ENCODE measurements around the gene MOB3B. TPM values are rescaled to one million over a fixed set of nuclear protein-coding genes. Genes with fewer than 3 reads are reported as not detected.

MOB3B gene
- total RNA-seq, 1 donor from 2014 or later: 1.4 TPM

- no peaks in the 10 kb centered on the region for H3K27me3 ChIP-seq (ENCODE audit: control insufficient read depth, insufficient read depth, low read length)
- no peak overlapping the region for H3K4me3 ChIP-seq (ENCODE audit: low read depth, low read length)
- H3K36me3 ChIP-seq (ENCODE audit: control insufficient read depth, insufficient read depth, low read length): no peaks in the 10 kb centered on the region
- DNase-seq (ENCODE audit: low read depth): no peak
- TF ChIP-seq, protein P1, sequence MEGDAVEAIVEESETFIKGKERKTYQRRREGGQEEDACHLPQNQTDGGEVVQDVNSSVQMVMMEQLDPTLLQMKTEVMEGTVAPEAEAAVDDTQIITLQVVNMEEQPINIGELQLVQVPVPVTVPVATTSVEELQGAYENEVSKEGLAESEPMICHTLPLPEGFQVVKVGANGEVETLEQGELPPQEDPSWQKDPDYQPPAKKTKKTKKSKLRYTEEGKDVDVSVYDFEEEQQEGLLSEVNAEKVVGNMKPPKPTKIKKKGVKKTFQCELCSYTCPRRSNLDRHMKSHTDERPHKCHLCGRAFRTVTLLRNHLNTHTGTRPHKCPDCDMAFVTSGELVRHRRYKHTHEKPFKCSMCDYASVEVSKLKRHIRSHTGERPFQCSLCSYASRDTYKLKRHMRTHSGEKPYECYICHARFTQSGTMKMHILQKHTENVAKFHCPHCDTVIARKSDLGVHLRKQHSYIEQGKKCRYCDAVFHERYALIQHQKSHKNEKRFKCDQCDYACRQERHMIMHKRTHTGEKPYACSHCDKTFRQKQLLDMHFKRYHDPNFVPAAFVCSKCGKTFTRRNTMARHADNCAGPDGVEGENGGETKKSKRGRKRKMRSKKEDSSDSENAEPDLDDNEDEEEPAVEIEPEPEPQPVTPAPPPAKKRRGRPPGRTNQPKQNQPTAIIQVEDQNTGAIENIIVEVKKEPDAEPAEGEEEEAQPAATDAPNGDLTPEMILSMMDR (IDR thresholded peaks at IDR 0.05; ENCODE audit: insufficient read depth, low read length, poor library complexity, severe bottlenecking): no peak
These were observed 189.8 kb downstream of the MOB3B start for GRCh38 chr9:27339661-27340284.

GRCh38 chr9:27338527-27338903 is 191.1 kb downstream of the MOB3B start:
- TF ChIP-seq, protein P1 (IDR thresholded peaks at IDR 0.05; ENCODE audit: insufficient read depth, low read length, poor library complexity, severe bottlenecking): no peak
- DNase-seq (ENCODE audit: low read depth): no peak
- H3K27me3 ChIP-seq (ENCODE audit: control insufficient read depth, insufficient read depth, low read length): no peaks in the 10 kb centered on the region
- H3K4me3 ChIP-seq (ENCODE audit: low read depth, low read length): no peak overlapping the region
- no peaks in the 10 kb centered on the region for H3K36me3 ChIP-seq (ENCODE audit: control insufficient read depth, insufficient read depth, low read length)

GRCh38 chr9:27337833-27338526 is 191.6 kb downstream of the MOB3B start:
- TF ChIP-seq, protein P1 (IDR thresholded peaks at IDR 0.05; ENCODE audit: insufficient read depth, low read length, poor library complexity, severe bottlenecking): no peak
- Histone ChIP-seq H3K27me3 (ENCODE audit: control insufficient read depth, insufficient read depth, low read length) (no peaks in the 10 kb centered on the region), H3K4me3 (ENCODE audit: low read depth, low read length) (no peak overlapping the region), H3K36me3 (ENCODE audit: control insufficient read depth, insufficient read depth, low read length) (no peaks in the 10 kb centered on the region)
- no peak for DNase-seq (ENCODE audit: low read depth)

DNA sequence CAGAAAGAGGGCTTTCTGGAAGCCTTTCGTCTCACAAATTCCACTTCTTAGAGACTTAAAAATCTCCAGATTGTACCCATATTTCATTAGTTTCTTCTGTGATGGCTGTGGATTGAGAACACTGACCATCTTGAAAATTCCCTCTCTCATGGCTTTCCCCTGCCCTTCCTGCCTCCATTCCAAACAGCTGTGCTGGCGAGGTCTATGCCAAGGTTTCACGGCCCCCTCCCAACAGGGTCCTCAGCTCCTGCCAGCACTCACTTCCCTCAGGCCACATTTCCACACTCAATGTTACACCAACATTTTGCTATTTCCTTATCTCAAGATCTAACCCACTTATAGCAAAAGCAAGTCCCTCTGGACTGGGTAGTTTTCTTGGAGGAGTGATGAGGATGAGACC is 192.4 kb downstream of the MOB3B start:
- Histone ChIP-seq H3K27me3 (ENCODE audit: control insufficient read depth, insufficient read depth, low read length) (no peaks in the 10 kb centered on the region), H3K4me3 (ENCODE audit: low read depth, low read length) (no peak overlapping the region), H3K36me3 (ENCODE audit: control insufficient read depth, insufficient read depth, low read length) (no peaks in the 10 kb centered on the region)
- TF ChIP-seq, protein P1 (IDR thresholded peaks at IDR 0.05; ENCODE audit: insufficient read depth, low read length, poor library complexity, severe bottlenecking): no peak
- DNase-seq (ENCODE audit: low read depth): no peak

DNA sequence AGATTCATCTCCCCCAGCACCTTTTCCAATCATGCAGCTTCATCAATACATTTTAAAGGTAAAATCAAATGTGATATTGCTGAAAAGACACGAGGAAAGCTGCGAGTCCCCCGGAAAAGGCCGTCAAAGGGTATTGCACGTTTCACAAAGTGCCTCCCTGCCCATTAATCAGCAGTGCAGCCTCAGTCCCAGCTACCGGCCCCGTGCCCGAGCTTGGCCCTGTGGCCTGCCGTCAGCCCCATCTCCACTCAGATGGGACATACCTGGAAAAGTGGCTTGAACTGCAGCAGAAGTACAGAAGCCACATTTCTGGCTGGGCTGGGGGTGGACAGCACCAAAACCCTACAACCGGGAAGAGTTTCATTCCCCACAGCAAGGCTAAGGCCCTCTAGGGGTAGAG is 192.8 kb downstream of the MOB3B start:
- TF ChIP-seq, protein P1 (IDR thresholded peaks at IDR 0.05; ENCODE audit: insufficient read depth, low read length, poor library complexity, severe bottlenecking): no peak
- Histone ChIP-seq H3K36me3 (ENCODE audit: control insufficient read depth, insufficient read depth, low read length) (no peaks in the 10 kb centered on the region), H3K27me3 (ENCODE audit: control insufficient read depth, insufficient read depth, low read length) (no peaks in the 10 kb centered on the region), H3K4me3 (ENCODE audit: low read depth, low read length) (no peak overlapping the region)
- no peak for DNase-seq (ENCODE audit: low read depth)

Measured in kidney epithelial cell (primary cell).